HG03159 (cell line): ENCODE measurements around the gene UBN2.

Source experiments
- ATAC-seq: cut with Tn5 transposase; IDR thresholded peaks from one replicate; pipeline ENCODE4 v1.9.1; 2021; ENCODE audit warnings: mild to moderate bottlenecking, moderate library complexity; ENCODE audit not compliant: unreplicated experiment

UBN2 gene

DNA sequence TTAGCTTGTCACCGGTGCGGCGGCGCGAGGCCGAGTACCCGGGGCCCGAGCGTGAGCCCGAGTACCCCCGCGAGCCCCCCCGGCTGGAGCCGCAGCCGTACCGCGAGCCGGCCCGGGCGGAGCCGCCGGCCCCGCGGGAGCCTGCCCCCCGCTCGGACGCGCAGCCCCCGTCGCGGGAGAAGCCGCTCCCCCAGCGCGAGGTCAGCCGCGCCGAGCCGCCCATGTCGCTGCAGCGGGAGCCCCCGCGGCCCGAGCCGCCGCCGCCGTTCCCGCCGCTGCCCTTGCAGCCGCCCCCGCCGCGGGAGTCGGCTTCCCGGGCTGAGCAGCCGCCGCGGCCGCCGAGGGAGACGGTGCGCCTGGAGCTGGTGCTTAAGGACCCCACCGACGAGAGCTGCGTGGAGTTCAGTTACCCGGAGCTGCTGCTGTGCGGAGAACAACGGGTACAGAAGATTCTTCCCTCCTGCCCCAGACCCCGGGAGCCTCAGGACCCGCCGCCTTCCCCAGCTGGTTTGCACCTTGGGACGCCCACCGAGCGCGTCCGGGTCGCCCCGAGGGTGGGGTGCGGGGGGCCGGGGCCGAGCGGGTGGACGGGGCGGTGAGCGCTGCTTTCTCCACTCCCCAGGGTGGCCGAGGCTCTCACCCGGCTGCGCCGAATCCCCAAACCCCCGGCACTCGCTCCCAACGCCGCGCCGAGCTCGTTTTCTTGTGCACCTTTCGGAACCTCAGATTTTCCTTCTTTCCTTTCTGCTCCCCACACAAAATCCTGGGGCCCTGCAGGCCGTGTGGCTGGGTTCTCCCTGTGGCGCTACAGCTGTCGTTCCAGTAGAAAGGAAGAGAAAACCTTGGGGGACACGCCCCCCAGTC is 708 bp downstream of the UBN2 start:
- ATAC-seq = peak; percentile 36

DNA sequence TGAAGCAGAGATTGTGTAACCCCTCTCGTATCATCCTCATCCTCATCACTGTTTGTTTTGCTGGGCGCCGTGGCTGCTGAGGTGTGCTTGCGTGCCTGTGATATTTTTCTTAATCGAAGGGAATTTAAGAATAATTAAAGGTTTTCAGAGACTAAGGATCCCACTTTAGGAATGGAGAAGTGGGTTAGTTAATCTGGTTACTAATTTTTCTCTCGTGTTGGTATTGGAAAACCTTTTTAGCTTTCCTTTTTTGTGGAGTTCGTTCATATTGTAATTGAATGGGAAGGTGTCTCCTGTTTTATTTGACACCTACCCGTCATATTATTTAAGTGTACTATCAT is 1.3 kb downstream of the UBN2 start:
- no peak for ATAC-seq

DNA sequence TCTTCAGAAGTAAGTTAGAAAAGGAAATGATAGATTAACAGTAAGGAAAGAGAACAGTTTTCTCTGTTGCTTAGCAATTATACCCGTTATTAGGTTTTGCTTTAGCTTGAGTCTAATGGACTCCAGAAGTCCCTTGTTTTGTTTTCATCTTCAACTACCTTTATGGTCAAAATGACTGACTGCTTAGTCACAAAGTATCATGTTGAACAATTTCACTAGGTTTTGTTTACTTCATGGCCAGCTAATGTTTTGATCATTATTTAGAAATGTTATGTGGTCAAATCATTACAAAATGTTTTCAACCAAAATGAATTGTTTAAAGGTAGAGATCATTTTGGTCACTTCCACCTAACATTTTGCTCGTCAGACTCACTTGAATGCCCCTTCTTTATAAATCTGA is 1.9 kb downstream of the UBN2 start:
- ATAC-seq = no peak

DNA sequence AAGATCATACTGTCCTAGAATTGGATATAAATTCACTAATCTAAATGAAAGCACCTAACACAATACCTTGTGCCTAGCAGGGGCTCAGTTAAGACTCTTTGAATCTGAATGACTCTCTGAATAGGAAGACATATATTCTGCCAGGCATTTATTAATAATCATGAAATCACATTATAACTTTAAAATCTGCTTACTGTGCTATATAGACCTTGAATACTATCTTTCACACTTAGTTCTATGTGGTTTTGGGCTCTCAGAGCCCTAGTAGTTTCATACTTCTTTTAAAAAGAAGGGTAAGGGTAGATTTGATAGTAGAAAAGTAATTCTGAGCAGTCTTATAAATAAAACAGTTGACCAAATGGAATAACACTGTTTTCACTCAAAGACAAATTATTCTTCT is 10.2 kb downstream of the UBN2 start:
- ATAC-seq = no peak

DNA sequence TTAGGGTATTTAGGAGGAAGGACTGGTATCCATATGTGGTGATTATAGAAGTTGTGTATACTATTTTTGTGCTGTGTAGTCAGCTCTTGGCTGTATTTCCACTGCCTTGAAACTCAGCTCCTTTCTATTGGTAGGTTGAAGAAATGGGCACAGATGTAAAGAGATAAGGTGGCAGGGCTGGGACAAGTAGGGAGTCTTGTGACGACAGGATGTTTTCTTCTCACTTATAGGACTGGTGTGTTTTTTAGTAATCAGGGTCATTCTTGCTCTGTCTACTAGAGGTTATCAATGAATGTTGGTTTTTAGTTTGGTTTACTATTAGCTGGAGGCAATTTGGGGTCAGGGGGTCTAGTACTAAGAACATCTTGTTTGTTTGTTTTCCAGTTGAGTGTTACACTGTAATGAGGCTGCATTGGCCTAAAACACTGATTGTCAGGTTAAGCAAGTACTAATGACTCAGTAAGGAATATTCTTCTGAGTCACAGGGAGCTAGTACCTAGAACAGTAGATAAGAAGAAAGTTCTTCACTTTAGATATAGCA is 11.8 kb downstream of the UBN2 start:
- no peak for ATAC-seq

DNA sequence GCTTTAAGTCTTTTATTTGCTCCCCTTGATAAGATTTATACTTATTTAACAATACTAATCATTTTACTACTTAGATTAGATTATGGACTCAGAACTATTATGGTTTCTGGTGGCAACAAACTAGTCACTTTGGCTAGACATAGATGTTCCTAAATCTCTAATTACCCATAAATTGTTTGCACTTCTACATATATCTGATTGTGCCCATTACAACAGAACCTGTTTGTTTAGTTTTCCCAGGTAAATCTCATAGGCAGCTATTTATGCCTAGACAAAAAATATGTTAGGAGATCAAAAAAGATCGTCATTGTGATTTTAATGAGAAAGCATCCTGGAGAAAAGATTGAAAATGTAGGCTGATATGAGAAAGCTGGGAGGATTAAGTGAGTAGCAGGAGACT is 14.4 kb downstream of the UBN2 start:
- ATAC-seq = no peak

DNA sequence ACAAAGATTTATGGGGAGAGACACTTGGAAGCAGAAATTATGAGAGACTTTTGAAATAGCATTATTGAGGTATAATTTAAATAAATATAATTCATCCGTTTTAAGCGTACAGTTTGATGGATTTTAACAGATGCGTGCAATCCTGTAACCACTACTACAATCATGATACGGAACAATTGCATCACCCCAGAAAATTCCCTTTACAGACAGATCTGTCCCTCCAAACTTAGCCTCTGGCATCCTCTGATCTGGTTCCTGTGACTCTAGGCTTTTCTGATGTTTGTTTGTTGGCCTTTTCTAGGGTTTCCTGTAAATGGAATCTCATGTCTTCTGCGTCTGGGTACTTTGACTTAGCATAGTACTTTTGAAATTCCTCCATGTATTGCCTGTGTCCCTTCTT is 15.5 kb downstream of the UBN2 start:
- ATAC-seq = no peak

- ATAC-seq = no peak
Observed at GRCh38 chr7:139246905-139247304, 15.9 kb downstream of the UBN2 start.

DNA sequence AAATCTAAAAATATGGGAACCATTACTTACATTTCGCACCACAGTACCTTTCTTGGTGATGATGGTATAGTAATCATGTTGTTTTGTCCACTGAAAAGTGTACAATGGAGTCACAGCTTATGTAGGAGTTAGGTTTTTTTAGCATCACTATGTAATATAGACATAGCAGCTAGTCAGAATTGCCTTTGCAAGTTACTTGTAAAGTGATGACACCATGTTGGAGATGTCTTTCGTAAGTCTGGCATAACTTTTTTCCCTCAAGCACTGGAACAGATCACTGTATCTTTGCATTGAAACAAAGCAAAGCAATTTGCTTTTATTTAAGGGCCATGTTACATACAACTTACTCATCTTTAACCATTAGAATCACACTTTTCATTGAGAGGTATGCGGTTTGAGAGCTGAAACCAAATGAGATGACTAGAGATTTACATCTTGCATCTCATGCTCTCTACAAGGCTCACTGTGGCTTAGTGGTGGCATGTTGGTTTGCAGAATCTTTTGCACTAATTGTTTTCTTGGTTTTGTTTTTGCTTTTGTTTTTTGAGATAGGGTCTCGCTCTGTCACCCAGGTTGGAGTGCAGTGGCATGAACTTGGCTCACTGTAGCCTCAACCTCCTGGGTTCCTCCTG is 18.3 kb downstream of the UBN2 start:
- no peak for ATAC-seq

GRCh38 chr7:139252451-139252850 is 21.4 kb downstream of the UBN2 start:
- no peak for ATAC-seq

DNA sequence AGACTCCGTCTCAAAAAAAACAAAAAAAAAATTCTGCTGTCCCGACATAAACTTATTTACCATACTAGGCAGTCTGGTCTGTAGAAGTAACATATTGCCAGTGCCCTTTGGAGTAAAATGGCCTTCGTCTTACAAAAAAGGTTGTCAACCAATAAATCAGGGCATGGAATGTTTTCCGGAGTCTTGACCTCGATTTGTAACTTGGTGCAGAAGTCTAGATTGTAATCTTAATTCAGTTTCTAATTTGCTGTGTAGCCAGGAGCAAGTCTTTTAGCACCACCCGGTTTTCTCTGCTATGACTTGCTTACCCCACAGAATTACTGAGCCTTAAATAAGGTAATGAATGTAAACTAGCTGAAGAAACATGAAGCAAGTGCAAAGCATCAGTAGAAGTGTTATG is 23.2 kb downstream of the UBN2 start:
- ATAC-seq = no peak

DNA sequence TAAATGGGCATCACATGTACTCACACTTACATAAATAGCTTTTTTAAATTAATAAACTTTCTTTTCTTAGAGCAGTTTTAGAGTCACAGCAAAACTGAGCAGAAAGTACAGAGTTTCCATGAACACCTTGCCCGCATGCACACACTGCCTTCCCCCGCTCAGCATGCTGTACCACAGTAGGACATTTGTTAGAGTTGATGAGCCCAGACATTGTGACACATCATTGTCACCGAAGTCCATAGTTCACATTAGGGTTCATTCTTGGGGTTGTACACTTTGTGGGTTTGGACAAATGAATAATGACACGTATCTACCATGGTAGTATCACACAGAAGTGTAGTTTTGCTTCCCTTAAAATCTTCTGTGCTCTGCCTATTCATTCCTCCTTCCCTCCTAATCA is 23.7 kb downstream of the UBN2 start:
- no peak for ATAC-seq

- ATAC-seq = no peak
Observed at GRCh38 chr7:139255290-139255689, 24.3 kb downstream of the UBN2 start.

- no peak for ATAC-seq
Observed at GRCh38 chr7:139259142-139259541, 28.1 kb downstream of the UBN2 start.

DNA sequence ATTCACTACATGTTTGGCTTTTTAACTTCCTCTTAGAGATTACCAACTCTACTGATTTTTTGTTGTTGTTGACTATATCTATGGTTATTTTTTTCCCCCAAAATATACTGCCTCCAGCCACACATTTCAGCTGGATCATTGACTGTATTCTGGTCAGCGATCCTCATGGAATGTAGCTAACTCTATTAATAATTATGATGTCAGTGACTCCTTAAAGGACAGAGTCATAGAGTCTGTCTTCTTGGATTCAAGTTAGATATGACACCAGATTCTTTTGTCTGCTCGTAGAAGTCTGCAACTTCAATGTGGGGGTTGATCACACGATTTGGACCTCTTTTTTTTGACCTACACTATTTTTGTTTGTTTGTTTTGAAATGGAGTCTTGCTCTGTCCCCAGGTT is 33.2 kb downstream of the UBN2 start:
- ATAC-seq = no peak

GRCh38 chr7:139265673-139266072 is 34.6 kb downstream of the UBN2 start:
- ATAC-seq = no peak

DNA sequence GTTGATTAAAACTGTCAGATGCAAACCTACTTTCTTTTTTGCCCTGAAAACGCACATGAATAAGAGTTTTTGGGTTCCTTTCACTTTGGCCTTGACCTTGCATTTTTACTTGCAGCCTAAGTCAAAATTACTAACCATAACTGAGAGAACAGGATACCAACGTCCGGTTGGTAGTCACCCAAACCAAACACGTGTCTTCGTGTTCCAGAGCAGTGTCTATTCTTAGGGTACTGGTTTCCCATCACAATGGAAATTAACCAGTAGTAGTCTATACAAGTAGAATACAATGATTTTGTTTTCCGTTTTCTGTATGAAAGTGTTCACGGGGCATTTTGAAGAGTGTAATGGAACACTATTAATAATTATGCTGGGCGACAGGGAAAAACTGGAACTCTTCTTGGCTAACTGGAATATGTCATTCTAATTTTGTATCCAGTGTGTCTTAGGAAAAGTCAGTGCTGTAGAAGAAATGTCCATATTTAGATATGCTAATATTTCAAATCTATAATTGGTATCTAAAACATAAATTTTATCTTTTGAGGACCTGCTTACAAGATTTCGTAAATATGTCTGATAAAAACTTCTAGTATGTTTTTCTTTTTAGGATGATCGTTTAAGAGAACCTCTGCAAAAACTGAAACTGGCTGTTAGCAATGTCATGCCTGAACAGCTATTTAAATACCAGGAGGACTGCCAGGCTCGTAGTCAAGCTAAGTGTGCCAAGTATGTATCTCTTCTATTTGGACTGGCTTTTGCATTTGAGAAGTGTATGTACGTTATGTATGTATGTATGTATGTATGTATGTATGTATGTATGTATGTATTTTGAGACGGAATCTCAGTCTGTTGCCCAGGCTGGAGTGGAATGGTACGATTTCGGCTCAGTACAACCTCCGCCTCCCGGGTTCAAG is 40.9 kb downstream of the UBN2 start:
- ATAC-seq = no peak

- no peak for ATAC-seq
Observed at GRCh38 chr7:139284252-139284896, 53.3 kb downstream of the UBN2 start.

DNA sequence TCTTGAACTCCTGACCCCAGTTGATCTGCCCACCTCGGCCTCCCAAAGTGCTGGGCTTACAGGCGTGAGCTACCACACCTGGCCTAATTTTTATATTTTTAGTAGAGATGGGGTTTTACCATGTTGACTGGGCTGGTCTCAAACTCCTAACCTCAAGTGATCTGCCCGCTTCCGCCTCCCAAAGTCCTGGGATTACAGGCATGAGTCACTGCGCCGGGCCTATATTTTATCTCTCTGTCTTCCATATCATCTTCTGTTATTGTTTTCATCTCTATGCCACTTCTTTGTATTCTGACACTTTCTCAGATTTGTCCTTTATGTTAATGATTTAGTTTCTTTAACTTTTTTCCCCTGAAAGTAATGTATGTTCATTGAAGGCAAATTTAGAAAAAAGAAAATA is 55.1 kb downstream of the UBN2 start:
- ATAC-seq = no peak

GRCh38 chr7:139292821-139293220 is 61.8 kb downstream of the UBN2 start:
- ATAC-seq = no peak

DNA sequence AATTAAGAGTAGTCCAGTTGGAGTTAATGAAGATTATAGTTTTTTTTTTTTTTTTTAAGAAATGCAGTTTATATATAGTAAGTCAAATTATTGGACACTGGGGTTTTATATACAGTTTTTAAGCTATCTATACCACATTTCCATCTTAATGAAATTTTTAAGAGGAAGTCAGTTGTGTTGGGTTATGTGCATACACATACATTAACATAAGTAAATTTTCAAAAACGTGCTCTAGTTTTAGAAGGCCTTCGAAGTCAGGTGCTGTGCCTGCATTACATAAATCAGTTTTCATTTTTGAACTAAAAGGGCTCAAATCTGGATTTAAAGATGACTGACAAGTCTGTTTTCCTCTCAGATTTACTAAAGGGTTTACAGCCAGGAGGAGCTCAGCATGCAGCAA is 62.5 kb downstream of the UBN2 start:
- ATAC-seq = no peak
